Activated gamma-delta T cell treated with Interleukin-2 at 50 U/mL for 16 hours (primary cell): Measurements from ENCODE around the gene ASZ1.

Experiments used
- DNase-seq: peaks from one replicate; pipeline ENCODE4 v3.0.0-alpha.2; 2020

The ASZ1 gene

GRCh38 chr7:117333168-117333567, 94.1 kb downstream of the ASZ1 start:
- no peak for DNase-seq

GRCh38 chr7:117332031-117332430, 95.3 kb downstream of the ASZ1 start:
- DNase-seq, result no peak

GRCh38 chr7:117325836-117326235, 101.5 kb downstream of the ASZ1 start:
- DNase-seq, result no peak

- no peak for DNase-seq
Observed at GRCh38 chr7:117324960-117325359, 102.3 kb downstream of the ASZ1 start.

GRCh38 chr7:117323851-117324711, 103.2 kb downstream of the ASZ1 start:
- no peak for DNase-seq

GRCh38 chr7:117323305-117323850, 103.9 kb downstream of the ASZ1 start:
- DNase-seq, result no peak

GRCh38 chr7:117322741-117323304, 104.5 kb downstream of the ASZ1 start, which contains the start of gene WNT2:
Gene WNT2 (minus strand): TSS chr7:117323058. CDS start chr7:117322989, 69 bp downstream.
- DNase-seq, result no peak

- no peak for DNase-seq
Observed at GRCh38 chr7:117320523-117320922, 106.8 kb downstream of the ASZ1 start.

GRCh38 chr7:117319181-117319580, 108.1 kb downstream of the ASZ1 start:
- no peak for DNase-seq

- DNase-seq, result no peak
Observed at GRCh38 chr7:117313582-117313981, 113.7 kb downstream of the ASZ1 start.
